Stimulated activated CD4-positive, alpha-beta T cell treated with anti-CD3 and anti-CD28 coated beads, Interleukin-15, amount 100 ng/mL, for 24 hours (primary cell): ENCODE results near the gene SMYD3.
A peak's percentile ranks its signal among the peaks of the same experiment; 100 is the strongest.

Experiments used
- DNase-seq: peaks from one replicate; pipeline ENCODE4 v3.0.0-alpha.2; 2020

SMYD3 gene

GRCh38 chr1:246506674-246507481, at the start of gene SMYD3:
Gene SMYD3 (minus strand): TSS chr1:246507279.
- DNase-seq, result peak; percentile 82

- DNase-seq, result no peak
Observed at GRCh38 chr1:246554201-246554600, 47.1 kb upstream of the SMYD3 start.

GRCh38 chr1:246552110-246552509, 45.0 kb upstream of the SMYD3 start:
- DNase-seq, result no peak

- DNase-seq, result no peak
Observed at GRCh38 chr1:246550402-246550801, 43.3 kb upstream of the SMYD3 start.

- DNase-seq, result no peak
Observed at GRCh38 chr1:246549665-246550064, 42.6 kb upstream of the SMYD3 start.

GRCh38 chr1:246544001-246544400, 36.9 kb upstream of the SMYD3 start:
- no peak for DNase-seq

GRCh38 chr1:246540738-246541491, 33.8 kb upstream of the SMYD3 start:
- no peak for DNase-seq

GRCh38 chr1:246537887-246538286, 30.8 kb upstream of the SMYD3 start:
- DNase-seq, result no peak

- DNase-seq, result no peak
Observed at GRCh38 chr1:246537441-246537840, 30.4 kb upstream of the SMYD3 start.

- DNase-seq, result no peak
Observed at GRCh38 chr1:246534114-246534513, 27.0 kb upstream of the SMYD3 start.

- DNase-seq, result no peak
Observed at GRCh38 chr1:246533371-246533905, 26.4 kb upstream of the SMYD3 start.

- no peak for DNase-seq
Observed at GRCh38 chr1:246532519-246532918, 25.4 kb upstream of the SMYD3 start.

- DNase-seq, result no peak
Observed at GRCh38 chr1:246530482-246530881, 23.4 kb upstream of the SMYD3 start.

GRCh38 chr1:246528933-246529731, 22.1 kb upstream of the SMYD3 start:
- DNase-seq, result no peak

- DNase-seq, result no peak
Observed at GRCh38 chr1:246527402-246528088, 20.5 kb upstream of the SMYD3 start.

- no peak for DNase-seq
Observed at GRCh38 chr1:246526915-246527314, 19.8 kb upstream of the SMYD3 start.

- DNase-seq, result no peak
Observed at GRCh38 chr1:246526380-246526779, 19.3 kb upstream of the SMYD3 start.

- no peak for DNase-seq
Observed at GRCh38 chr1:246519514-246519913, 12.4 kb upstream of the SMYD3 start.

GRCh38 chr1:246518456-246519205, 11.6 kb upstream of the SMYD3 start:
- DNase-seq, result no peak

- no peak for DNase-seq
Observed at GRCh38 chr1:246517391-246517790, 10.3 kb upstream of the SMYD3 start.

- no peak for DNase-seq
Observed at GRCh38 chr1:246516126-246516525, 9.0 kb upstream of the SMYD3 start.
